Measurements from ENCODE around the gene INPP1.

DNA sequence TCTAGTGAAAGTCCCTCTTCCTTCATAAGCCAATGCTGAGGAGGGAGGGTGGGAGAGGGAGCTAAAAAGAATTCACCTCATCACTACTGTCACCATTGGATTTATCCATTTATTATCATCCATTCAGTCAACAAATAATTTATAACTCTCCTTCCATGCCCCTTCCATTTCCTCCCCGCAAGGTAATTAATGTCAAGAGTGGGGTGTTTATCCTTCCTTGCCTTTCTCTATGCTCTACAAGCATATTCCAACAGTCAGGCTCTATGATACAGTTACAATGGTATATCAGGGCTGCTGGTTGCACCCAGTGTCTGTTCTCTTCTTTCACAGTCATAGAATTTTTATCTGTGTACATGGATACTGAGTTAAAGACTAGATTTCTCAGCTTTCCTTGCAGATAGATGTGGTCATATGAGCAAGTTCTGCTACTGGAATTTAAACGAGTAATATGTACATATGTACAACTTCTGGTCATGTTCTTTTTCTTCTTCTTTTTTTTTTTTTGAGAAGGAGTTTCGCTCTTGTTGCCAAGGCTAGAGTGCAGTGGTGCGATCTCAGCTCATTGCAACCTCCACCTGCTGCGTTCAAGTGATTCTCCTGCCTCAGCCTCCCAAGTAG, 59.7 kb downstream of the INPP1 start:
- TF ChIP-seq, protein P1, sequence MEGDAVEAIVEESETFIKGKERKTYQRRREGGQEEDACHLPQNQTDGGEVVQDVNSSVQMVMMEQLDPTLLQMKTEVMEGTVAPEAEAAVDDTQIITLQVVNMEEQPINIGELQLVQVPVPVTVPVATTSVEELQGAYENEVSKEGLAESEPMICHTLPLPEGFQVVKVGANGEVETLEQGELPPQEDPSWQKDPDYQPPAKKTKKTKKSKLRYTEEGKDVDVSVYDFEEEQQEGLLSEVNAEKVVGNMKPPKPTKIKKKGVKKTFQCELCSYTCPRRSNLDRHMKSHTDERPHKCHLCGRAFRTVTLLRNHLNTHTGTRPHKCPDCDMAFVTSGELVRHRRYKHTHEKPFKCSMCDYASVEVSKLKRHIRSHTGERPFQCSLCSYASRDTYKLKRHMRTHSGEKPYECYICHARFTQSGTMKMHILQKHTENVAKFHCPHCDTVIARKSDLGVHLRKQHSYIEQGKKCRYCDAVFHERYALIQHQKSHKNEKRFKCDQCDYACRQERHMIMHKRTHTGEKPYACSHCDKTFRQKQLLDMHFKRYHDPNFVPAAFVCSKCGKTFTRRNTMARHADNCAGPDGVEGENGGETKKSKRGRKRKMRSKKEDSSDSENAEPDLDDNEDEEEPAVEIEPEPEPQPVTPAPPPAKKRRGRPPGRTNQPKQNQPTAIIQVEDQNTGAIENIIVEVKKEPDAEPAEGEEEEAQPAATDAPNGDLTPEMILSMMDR (IDR thresholded peaks at IDR 0.05; ENCODE audit: insufficient read depth, low read length) = no peak
- TF ChIP-seq GABPA (IDR thresholded peaks at IDR 0.05; ENCODE audit: low read depth) (no peak), POLR2AphosphoS5 (IDR thresholded peaks at IDR 0.05; ENCODE audit: low read depth) (no peak), SPI1 (IDR thresholded peaks at IDR 0.05; ENCODE audit: borderline replicate concordance, low read depth) (no peak)
- TF ChIP-seq, protein P2, sequence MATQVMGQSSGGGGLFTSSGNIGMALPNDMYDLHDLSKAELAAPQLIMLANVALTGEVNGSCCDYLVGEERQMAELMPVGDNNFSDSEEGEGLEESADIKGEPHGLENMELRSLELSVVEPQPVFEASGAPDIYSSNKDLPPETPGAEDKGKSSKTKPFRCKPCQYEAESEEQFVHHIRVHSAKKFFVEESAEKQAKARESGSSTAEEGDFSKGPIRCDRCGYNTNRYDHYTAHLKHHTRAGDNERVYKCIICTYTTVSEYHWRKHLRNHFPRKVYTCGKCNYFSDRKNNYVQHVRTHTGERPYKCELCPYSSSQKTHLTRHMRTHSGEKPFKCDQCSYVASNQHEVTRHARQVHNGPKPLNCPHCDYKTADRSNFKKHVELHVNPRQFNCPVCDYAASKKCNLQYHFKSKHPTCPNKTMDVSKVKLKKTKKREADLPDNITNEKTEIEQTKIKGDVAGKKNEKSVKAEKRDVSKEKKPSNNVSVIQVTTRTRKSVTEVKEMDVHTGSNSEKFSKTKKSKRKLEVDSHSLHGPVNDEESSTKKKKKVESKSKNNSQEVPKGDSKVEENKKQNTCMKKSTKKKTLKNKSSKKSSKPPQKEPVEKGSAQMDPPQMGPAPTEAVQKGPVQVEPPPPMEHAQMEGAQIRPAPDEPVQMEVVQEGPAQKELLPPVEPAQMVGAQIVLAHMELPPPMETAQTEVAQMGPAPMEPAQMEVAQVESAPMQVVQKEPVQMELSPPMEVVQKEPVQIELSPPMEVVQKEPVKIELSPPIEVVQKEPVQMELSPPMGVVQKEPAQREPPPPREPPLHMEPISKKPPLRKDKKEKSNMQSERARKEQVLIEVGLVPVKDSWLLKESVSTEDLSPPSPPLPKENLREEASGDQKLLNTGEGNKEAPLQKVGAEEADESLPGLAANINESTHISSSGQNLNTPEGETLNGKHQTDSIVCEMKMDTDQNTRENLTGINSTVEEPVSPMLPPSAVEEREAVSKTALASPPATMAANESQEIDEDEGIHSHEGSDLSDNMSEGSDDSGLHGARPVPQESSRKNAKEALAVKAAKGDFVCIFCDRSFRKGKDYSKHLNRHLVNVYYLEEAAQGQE (IDR thresholded peaks at IDR 0.05; ENCODE audit: insufficient replicate concordance, low read depth) = no peak
